Bone marrow (tissue), 2 donors: ENCODE data around the gene THPO.

Experiments
- DNase-seq, 2 donors: peaks; one replicate each; lab custom pipeline; 2025; lab: John Stamatoyannopoulos, UW

THPO gene

DNA sequence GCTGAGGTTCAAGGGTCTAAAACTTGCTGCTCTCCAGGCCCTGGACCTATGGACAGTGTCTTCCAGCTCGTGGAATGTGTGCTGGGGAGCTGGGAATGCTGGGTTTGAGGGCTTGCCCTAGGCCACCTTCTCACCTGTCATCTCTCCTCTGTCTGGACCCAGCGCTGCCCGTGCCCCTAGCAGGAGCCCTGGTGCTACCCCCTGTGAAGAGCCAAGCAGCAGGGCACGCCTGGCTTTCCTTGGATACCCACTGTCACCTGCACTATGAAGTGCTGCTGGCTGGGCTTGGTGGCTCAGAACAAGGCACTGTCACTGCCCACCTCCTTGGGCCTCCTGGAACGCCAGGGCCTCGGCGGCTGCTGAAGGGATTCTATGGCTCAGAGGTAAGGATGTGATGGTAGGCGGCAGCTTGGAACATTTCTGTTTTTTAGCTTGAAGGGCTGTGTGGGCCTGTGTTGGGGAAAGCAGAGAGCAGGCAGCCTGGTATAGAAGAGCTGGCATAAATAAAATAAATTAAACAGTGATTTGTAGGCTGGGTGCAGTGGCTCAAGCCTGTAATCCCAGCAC, 6.9 kb upstream of the THPO start:
- no peak for DNase-seq

DNA sequence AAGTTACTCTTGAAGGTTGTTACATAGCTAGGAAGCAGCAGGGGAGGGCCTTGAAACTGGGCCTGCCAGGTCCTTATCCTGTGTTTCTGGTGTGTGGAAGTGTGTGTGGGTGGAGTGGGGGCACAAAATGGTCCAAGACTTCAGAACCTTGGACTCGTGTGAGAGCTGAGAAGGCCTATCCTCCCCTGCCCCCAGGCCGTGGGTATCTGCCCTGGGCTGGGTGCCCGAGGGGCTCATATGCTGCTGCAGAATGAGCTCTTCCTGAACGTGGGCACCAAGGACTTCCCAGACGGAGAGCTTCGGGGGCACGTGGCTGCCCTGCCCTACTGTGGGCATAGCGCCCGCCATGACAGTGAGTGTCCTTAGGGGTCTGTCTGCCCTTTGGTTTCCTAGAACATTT, 6.3 kb upstream of the THPO start:
- DNase-seq: no peak

DNA sequence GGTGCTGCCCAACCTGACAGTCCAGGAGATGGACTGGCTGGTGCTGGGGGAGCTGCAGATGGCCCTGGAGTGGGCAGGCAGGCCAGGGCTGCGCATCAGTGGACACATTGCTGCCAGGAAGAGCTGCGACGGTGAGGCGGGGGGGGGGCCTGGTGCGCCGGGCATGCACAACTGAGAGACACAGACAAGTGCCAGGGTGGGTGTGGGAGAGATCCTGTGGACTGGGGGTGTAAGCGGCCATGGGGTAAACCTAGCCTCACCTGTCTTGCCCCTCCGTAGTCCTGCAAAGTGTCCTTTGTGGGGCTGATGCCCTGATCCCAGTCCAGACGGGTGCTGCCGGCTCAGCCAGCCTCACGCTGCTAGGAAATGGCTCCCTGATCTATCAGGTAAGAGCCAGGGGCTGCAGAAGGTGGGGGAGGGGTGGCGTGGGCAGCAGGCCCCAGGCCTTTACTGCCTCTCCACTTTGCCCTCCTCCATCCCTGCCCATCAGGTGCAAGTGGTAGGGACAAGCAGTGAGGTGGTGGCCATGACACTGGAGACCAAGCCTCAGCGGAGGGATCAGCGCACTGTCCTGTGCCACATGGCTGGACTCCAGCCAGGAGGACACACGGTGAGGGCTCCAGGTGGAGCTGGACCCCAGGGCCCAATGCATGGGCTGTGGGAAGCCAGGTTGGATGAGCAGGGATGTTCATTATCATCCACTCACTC, 5.2 kb upstream of the THPO start:
- DNase-seq: no peak

- no peak for DNase-seq
Observed at GRCh38 chr3:184382326-184383032, 4.5 kb upstream of the THPO start.

DNA sequence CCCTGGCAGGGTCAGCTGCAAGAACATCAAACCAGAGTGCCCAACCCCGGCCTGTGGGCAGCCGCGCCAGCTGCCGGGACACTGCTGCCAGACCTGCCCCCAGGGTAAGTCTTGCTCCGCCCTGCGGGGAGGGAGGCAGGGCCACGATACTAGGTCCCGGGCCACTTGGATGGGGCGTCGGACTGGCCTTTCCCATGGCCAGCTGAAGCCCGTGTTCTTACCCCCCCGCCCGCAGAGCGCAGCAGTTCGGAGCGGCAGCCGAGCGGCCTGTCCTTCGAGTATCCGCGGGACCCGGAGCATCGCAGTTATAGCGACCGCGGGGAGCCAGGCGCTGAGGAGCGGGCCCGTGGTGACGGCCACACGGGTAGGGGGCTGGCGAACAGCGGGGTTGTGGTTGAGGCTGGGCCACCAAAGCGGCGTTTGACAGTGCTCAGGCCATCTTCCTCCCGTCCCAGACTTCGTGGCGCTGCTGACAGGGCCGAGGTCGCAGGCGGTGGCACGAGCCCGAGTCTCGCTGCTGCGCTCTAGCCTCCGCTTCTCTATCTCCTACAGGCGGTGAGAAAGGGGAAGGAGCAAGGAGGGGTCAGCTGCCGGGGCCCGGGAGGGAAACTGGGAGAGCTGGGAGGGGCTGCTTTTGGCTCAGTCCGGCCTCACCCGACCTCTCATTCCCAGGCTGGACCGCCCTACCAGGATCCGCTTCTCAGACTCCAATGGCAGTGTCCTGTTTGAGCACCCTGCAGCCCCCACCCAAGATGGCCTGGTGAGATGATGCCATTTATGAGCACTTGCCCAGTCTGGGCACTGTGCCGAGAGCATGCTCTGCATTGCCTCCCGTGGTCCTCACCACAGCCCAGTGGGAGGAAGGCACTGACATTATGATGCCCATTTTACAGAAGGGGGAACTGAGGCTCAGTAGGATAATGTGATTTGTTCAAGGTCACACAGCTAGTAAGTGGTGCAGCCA, 3.5 kb upstream of the THPO start:
- peak in 1 of 2 donors; percentile 37 for DNase-seq

DNA sequence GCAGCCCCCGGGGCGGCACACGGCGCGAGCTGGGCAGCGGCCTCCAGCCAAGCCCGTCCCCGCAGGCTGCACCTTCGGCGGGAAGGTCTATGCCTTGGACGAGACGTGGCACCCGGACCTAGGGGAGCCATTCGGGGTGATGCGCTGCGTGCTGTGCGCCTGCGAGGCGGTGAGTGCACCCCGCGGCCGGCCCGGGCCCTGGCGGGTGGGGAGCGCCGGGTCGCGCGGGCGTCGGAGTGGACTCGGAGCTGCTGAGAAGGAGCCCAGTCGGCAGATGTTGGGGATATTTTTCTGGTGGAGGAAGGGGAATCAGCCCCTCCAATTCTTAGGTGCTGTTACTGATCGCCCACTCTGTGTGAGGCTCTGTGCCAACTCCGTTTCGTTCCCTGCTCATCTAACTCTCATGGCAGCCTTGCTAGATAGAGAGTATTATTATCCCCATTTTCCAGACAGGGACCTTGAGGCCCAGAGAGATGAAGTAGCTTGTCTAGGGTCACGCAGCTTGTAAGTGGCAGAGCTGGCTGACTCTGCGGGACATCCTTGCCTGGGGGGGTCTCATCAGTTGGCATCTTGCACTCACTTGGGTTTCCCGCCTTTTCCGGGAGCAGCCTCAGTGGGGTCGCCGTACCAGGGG, 2.7 kb upstream of the THPO start:
- DNase-seq: no peak

DNA sequence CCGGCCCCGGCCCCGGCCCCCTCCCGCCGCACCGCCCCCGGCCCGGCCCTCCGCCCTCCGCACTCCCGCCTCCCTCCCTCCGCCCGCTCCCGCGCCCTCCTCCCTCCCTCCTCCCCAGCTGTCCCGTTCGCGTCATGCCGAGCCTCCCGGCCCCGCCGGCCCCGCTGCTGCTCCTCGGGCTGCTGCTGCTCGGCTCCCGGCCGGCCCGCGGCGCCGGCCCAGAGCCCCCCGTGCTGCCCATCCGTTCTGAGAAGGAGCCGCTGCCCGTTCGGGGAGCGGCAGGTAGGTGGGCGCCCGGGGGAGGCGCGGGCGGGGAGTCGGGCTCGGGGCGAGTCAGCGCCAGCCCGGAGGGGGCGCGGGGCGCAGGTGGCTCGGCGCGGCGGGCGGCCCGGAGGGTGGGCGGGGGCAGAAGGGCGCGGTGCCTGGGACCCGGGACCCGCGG, 2.2 kb upstream of the THPO start:
- DNase-seq: no peak

DNA sequence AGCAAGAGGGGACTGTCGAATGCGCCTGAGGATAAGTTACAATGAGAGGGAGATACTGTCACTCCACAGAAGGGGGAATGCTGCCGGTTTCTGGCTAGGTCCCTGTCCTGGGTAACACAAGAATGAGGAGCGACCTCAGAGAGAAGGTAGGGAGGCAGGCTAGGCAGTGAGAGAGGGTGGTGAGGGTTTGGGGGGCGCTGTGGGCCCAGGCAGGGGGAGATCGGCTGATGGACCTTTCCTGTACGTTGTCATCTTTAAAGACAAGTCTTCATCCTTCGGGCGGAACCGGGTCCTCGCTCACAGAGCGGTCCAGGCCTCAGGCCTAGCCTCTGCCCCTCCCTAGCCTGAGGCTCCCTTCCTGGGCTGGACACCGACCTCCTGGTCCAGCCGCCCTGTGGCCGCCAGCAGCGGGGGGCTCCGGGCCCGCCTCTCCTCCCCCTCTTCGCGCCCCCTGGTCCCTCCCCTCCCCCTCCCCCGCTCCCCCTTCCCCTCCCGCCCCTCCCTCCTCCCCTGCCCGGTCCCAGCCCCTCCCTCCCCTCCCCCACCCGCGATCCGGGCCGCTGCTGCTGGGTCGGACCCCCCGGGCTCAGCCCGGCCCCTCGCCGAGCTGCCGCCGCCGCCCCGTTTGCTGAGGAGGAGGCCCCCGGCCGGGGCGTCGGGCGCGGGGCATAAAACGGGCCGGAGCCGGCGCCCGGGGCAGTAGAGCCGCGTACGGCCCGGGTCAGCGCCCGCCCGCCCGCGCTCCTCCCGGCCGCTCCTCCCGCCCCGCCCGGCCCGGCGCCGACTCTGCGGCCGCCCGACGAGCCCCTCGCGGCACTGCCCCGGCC, 1.6 kb upstream of the THPO start, which contains the start of gene CHRD:
TSS of gene CHRD (plus strand) at position 697 of the 827 bp plus-strand sequence. CDS start 265 bp downstream, outside the sequence.
- no peak for DNase-seq

GRCh38 chr3:184378651-184379357, 797 bp upstream of the THPO start:
- no peak for DNase-seq

DNA sequence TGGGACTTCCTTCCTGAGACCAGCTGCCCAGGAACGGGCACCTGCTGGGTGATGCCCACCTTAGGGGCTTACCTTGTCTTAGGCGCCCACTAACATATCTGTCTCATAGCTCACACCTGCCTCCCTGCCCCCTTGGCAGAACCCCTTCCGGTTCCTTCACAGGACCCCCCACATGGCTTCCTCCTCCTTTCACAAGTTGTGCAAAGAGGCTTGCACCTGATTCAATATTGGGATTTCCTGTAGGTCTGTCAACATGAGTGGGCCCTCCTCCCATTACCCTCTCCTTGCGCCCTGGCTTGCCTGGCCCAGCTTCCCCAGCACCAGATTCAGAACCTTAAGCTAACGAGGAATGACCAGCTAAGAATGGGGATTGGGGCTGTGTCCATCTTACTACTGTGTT, 633 bp downstream of the THPO start:
- no peak for DNase-seq

GRCh38 chr3:184375747-184376461, 2.1 kb downstream of the THPO start:
- no peak for DNase-seq

DNA sequence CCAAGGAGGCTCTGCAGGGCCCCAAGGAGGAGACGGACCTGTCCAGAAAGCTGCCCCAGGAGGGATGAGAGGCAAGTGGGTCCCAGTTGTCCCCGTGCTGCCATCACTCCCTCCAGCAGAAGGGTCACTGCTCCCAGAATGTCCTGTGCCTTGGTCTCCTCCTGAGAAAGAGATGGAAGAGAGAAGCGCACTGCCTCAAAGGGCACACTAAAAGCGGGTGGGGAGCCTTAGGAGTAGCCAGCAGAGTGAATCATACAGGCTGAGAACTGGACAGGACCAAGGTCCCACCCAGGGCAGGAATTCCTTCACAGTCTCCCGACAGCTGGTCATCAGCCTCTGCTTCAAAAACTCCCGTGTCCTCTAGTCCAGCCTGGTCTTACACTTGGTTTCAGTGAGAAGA, 4.6 kb downstream of the THPO start:
- DNase-seq: no peak

GRCh38 chr3:184372911-184373310, 5.1 kb downstream of the THPO start:
- DNase-seq: no peak

DNA sequence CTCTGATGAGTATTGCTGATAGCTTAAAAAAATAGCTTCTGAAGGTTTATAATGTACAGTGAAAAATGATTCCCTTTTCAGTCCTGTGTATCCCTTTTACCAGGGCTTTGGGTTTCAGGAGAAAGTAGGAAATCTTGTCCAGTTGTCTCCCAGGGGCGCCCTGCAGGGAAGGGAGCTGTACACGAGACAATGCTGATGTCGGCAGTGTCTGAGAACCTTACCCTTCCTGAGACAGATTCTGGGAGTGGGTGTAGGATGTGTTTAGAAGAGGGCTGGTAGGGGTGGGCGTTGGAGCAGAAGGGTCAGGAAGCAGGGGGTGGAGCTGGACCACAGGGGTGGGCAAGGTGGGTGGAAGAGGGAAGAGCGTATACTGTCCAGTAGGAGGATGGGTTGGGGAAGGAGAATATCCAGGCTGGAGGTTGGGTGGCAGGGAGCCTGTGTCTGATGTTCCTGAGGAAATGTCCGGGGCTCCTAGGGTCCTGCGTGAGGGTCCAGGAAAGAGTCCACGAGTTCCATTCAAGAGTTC, 5.6 kb downstream of the THPO start:
- DNase-seq: no peak

- peak; percentile 20 to 73 for DNase-seq
Observed at GRCh38 chr3:184371570-184372018, 6.4 kb downstream of the THPO start.

DNA sequence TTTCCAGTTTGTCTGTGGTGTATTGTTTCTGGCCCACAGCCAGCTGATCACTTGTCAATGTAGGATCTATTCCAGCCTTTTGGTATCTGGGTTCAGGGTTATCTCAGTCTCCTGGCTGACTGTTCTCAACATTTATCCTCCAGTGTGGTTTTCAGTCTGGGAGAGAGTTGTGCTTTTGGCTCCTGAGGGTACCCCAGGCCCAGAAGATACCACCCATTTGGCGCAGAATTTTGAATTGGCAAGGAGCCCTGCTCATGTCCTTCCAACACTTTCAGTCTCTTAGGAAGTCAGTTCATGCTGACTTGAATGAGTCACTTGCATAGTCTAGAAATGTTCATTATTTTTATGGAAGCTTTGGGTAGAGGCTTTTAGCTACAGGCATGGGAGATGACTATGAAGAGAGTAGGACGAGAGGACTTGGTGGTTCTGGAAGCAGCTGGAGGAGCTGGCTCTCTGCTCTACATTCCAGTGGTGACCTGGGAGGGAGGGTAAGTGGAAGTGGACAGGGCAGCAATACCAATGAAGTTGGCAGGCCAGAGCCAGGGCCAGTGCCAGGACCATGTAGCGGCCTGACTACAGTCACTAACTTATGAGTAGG, 9.3 kb downstream of the THPO start:
- DNase-seq: no peak

DNA sequence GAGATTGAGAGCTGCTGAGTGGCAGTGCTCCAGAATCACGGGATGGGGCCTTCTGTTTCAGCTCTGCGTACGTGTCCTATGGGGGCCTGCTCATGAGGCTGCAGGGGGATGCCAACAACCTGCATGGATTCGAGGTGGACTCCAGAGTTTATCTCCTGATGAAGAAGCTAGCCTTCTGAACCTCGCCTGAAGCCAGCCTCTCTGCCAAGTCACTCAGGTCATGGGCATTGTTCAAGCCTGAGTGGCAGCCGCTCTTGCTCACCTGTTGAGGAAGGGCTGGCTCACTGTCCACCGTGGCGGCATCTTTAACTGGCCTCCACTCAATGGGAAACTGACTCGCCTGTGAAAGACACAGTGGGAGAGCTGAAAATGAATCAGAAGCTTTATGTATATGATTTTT, 9.9 kb downstream of the THPO start:
- DNase-seq: no peak

- no peak for DNase-seq
Observed at GRCh38 chr3:184366619-184367289, 11.3 kb downstream of the THPO start.
